GM10266 (cell line): Measurements from ENCODE around the gene VSNL1.

Experiments
- DNase-seq: peaks from one replicate; pipeline ENCODE4 v3.0.0; 2012; ENCODE audit errors: extremely low spot score
- TF ChIP-seq, protein P1 (sequence below): IDR thresholded peaks from 2 replicates; pipeline ENCODE4 v1.5.1; 2012; ENCODE audit warnings: mild to moderate bottlenecking, low read depth; ENCODE audit not compliant: control insufficient read depth, insufficient read depth; ENCODE audit errors: missing control alignments

The VSNL1 gene

DNA sequence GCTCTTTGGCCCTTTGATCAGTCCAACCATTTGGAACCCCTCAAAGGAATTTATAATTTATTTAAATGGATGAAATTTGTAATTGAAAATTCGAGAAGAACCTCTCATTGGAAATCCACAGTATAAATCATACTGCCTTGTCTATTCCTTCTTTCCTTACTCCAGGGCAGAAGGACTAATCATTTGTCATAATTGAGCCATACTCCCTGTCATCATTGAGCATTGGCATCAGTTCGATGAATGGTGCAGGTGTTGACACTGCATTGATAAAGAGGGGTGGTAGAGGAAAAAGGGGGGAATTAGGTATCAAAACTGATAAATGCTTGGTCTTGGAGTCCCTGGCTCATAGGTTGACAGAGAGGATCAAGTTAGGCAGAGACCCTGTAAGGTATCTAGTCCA, 2.0 kb downstream of the VSNL1 start:
- DNase-seq, result no peak

DNA sequence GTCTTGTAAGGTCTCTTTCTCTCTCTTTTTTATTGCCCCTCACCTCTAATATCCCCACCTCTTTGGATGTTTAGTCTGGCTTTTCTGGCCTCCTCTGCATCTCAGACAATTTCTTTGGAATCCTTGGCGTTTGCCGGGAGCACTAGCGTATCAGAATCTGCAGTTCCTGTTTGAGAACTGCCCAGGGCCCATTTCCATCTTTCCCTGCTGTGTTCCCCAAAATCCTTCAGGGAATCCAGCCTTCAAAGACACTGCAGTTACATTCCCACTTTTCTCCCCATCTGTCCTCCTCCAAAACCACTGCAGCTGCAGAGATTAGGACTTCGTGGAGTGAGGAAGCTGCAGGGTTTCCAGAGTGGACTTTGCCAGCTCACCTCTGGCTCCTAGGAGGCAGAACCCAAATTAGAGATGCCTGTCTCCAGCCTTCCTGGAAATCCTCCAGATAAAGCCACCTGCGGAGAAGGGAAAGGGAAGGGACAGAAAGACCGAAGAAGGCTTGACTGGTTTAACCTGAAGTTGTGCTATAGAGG, 2.7 kb downstream of the VSNL1 start:
- no peak for DNase-seq
- TF ChIP-seq, protein P1, sequence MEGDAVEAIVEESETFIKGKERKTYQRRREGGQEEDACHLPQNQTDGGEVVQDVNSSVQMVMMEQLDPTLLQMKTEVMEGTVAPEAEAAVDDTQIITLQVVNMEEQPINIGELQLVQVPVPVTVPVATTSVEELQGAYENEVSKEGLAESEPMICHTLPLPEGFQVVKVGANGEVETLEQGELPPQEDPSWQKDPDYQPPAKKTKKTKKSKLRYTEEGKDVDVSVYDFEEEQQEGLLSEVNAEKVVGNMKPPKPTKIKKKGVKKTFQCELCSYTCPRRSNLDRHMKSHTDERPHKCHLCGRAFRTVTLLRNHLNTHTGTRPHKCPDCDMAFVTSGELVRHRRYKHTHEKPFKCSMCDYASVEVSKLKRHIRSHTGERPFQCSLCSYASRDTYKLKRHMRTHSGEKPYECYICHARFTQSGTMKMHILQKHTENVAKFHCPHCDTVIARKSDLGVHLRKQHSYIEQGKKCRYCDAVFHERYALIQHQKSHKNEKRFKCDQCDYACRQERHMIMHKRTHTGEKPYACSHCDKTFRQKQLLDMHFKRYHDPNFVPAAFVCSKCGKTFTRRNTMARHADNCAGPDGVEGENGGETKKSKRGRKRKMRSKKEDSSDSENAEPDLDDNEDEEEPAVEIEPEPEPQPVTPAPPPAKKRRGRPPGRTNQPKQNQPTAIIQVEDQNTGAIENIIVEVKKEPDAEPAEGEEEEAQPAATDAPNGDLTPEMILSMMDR, result no peak

More for the DNA sequence above, 2.0 kb downstream of the VSNL1 start:
- TF ChIP-seq, protein P1, result no peak

DNA sequence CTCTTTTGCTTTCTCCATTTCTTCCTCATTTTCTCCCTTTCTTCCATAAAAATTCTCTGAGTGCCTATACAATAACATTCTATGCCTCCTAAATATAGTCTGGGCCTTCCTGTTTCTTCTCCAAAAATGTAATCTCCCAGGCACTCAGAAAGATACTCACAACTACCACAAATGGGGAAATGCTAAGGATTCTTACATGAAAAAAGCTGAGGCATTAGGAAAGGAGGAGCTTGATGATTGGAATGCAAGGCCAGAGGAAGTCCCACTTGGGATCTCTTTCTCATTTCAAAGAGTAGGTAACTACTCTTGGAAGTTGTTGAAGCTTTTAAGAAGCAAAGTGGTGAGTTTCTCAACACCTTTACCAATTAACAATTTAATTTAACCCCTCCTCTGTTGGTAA, 3.4 kb downstream of the VSNL1 start:
- no peak for DNase-seq
- TF ChIP-seq, protein P1, result no peak

DNA sequence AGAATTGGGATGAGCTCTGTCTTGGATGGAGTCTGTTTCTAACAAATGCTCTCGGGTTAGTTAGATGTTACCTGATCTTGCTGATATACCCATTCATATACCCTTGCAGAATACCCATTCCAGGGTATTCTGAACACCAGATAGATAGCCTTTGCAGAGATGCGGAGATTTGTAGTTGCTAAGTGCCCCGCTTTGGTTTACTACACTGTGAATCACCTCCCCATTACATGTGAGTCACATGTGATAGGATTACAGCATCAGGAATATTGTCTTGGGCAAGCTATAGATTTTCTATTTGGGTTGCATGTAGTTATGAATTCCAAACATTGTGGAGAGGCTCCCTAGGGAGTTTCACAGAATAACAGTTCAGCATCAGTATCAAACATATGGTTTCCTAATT, 3.8 kb downstream of the VSNL1 start:
- DNase-seq, result no peak
- TF ChIP-seq, protein P1, result no peak

DNA sequence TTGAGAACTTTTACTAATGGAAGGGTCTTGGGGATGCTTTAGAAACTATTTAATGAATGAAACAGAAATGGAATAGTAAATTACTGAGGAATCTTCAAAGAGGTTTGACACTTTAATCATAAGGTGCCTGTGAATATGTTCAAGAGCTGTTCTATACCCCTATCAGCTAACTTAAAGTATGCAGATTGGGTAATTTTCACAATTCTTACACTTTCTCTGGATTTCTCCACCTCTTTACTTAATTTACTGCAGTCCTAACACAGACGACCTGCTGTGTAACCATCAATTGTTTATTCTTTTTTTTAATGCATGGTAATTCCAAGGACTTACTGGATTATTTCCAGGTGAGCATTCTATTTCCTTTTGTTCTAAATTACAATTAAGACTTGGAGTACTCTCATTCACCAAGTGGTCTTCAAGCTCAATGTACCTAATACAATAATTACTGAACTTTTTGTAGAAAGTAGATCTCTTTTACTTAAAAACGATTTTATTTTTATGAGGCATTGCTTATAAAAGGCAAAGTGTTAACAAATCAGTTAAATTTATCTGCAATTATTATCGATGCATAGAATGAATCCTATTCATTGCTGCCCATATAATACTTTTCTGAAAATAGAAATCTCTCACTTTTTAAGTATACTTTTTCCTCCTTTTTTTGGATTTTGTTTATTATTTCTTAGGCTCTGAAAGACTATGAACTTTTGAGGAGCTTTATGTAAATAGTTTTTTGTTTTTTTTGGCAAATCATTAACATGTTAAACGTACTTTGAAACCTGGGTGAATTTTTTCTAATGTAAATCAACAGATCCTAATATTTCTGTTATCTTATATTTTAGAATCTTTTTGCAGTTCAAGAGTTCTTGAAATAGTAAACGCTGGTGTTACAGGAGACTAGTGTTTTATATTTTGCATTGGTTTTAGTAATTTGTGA, 5.5 kb downstream of the VSNL1 start:
- DNase-seq, result no peak
- TF ChIP-seq, protein P1, result no peak

DNA sequence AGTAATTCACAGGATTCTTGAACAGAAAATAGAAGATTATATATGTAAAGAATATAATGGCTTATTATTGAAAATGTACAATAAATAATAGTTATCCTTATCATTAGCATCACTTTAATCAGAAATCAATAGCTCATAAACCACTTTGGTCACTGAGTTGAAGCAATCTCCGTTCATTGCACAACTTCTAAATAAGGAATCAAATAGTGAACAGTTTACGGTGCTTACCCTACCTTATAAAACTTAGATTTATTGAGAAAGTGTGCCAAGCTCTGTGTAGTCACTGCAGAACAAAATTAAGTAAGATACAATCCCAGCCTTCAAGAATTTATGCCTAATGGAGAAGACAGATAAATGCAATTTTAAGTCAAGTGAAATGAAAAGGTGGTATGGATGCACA, 6.7 kb downstream of the VSNL1 start:
- TF ChIP-seq, protein P1, result no peak
- DNase-seq, result no peak

DNA sequence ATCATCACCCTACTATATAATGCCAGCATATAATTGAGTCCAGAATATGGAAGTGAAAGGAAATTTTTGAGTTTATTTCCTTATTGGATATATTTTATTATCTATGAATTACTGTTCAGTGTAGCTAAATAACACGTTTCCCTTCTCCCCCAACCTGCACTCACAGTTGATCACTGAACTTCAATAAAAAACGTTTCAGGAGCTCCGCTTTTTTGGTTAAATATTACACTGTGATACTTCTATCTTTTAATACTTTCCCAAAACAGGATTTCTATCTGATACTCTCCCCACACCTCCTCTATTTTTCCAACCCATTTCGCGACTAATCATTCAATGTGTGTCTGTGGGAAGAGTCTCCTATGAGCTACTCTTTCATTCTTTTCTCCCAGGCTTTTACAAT, 7.2 kb downstream of the VSNL1 start:
- DNase-seq, result no peak
- TF ChIP-seq, protein P1, result no peak
